HG02798 (cell line): ENCODE measurements around the gene SLC6A1.
"Not testable (repeated sequence)": the region's sequence is repeated elsewhere in the genome, so short reads cannot be mapped to it uniquely, and the experiment has no call there.

Experiments used
- ATAC-seq: cut with Tn5 transposase; IDR thresholded peaks from one replicate; pipeline ENCODE4 v1.9.1; 2021; ENCODE audit warnings: mild to moderate bottlenecking; ENCODE audit not compliant: unreplicated experiment, poor library complexity

SLC6A1 gene

GRCh38 chr3:11054739-11055438, 62.3 kb downstream of the SLC6A1 start:
- ATAC-seq, result no peak

- ATAC-seq, result no peak
Measured at GRCh38 chr3:11055496-11055895, 62.9 kb downstream of the SLC6A1 start.

- no peak for ATAC-seq
Measured at GRCh38 chr3:11056531-11057050, 64.0 kb downstream of the SLC6A1 start.

DNA sequence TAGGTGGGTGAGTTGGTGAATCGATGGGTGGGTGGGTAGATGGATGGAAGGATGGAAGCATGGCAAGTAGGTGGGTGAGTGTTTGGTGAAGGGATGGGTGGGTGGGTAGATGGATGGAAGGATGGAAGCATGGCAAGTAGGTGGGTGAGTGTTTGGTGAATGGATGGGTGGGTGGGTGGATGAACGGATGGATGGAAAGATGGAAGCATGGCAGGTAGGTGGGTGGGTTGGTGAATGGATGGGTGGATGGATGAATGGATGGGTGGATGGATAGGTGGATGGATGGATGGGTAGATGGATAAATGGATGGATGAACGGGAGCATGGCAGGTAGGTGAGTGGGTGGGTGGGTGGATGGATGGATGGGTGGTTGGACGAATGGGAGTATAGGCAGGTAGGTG, 65.1 kb downstream of the SLC6A1 start:
- no peak for ATAC-seq

DNA sequence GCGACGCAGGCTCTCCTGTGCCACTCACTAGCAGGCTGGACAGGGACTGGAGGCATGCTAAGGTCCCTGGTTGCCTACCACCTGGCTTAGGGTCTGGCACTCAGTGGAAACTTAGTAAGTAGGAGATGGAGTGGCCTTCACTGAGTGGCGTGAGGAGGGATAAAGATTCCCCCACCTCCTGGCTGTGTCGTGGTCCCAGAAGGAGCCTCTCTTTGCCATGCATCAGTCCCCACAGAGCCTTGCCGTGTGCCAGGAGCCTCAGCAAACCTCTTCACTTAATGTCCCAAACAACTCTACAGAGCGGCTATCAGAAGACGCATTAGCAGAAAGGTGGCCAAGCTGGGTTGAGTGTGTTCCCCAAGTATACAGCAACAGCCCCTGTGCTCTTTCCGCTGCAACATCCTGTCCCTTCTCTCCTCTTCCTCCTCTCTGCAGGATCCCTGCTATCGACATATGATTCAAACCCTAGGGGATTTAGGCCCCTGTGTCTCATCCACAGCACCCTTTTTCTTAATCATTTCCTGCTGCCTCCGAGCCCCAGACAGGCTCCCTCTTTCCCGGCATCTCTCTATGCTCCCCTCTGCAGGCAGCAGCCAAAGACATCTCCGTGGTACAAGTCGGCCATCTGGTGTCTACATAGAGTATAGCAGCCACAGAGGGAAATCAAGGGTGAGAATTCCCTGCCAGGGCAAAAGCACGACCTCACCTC, 66.7 kb downstream of the SLC6A1 start:
- no peak for ATAC-seq

DNA sequence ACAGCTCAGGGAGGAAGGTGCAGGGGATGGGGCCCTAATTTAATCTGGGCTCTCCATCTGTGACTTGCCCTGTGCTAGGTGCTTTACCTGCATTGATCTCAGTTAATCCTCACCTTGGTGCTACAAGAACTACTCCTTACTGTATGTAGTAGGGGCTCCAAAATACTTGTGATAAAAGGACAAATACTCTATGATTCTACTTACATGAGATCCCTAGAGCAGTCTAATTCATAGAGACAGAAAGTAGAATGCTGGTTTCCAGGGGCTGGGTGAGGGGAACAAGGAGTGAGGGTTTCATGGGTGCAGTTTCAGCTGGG, 67.2 kb downstream of the SLC6A1 start:
- no peak for ATAC-seq

DNA sequence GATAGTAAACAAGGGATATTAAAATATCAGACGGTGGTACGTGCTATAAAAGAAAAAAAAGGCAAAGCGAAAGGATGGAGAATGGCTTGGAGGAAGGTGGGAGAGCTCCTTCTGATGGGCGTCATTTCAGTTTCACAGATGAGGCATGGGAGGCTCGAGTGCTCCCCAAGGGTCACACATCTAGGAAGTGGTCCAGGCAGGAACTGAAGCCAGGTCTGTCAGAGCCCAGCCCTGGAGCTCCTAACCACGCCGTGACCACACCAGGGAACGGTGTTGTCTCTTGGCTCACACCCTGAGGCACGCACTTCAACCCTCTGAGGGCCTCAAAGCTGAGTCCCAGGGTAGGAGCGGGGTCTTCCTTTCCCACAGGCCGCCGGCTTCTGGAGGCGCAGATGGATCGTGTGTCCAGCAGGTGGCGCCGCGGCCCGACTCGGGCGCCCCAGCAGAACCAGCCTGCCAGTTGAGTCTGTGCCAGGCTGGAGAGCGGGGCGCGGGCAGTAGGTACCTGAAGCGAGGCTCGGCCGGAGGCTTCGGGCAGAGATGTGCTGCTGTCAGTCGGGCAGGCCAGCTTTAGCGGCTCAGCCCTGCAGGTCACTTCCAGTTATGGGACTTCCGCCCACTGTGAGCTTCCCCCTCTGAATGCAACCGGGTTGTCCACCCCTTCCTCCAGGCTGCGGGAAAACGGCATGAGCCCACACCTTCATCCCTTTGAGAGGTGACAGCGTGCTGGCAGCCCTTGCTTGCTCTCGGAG, 68.1 kb downstream of the SLC6A1 start:
- peak; percentile 58 for ATAC-seq

GRCh38 chr3:11061268-11061871, 68.8 kb downstream of the SLC6A1 start:
- not testable (repeated sequence) for ATAC-seq

DNA sequence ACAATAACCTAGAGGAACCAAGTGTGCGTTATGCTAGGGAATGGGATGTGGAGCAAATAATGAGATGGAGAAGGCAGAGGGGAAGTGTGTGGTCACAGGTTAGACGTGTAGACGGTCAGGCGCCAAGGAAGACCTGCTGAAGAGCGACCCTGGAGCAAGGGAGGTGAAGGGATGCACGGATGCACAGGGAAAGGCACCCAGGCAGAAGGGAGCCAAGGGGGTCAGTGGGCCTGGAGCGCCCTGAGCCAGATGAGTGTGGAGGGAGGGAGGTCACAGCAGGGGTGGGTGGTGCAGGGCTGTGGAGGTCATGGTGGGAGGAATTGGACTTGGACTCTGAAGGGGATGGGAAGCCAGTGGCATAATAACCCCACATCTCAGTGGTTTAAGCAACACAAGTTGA, 70.2 kb downstream of the SLC6A1 start:
- no peak for ATAC-seq

DNA sequence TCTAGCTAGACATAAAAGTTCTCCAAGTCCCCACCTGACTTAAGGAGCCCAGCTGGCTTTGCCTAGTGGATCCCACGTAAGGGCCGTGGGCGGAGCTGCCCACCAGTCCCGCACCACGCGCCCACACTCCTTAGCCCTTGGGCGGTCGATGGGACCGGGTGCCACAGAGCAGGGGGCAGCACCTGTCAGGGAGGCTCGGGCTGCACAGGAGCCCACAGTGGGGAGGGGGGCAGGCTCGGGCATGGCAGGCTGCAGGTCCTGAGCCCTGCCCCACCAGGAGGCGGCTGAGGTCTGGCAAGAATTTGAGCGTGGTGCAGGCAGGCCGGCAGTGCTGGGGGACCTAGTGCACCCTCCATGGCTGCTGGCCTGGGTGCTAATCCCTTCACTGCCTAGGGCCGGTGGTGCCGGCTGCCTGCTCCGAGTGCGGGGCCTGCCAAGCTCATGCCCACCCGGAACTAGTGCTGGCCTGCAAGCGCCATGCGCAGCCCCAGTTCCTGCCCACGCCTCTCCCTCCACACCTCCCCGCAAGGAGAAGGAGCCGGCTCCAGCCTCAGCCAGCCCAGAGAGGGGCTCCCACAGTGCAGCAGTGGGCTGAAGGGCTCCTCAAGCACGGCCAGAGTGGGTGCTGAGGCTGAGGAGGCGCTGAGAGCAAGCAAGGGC, 78.7 kb downstream of the SLC6A1 start:
- ATAC-seq, result no peak

GRCh38 chr3:11072631-11073030, 80.1 kb downstream of the SLC6A1 start:
- ATAC-seq, result no peak

DNA sequence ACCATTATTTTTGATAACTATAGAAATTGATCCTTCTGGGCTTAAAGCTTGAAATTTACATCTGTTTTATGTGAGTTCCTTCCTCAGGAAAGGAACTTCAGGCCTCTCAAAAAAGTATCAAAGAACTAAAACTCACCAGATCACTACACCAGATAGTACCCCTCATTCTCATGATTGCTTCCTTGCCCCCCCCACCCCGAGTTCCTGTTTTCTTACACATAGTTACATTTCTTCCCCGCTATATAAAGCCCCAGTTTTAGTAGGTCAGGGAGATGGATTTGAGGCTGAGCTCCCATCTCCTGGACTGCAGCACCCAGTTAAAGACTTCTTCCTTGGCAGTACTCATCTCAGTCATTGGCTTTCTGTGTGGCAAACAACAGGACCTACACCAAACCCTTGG, 81.5 kb downstream of the SLC6A1 start:
- no peak for ATAC-seq

GRCh38 chr3:11074451-11074850, 81.9 kb downstream of the SLC6A1 start:
- no peak for ATAC-seq

DNA sequence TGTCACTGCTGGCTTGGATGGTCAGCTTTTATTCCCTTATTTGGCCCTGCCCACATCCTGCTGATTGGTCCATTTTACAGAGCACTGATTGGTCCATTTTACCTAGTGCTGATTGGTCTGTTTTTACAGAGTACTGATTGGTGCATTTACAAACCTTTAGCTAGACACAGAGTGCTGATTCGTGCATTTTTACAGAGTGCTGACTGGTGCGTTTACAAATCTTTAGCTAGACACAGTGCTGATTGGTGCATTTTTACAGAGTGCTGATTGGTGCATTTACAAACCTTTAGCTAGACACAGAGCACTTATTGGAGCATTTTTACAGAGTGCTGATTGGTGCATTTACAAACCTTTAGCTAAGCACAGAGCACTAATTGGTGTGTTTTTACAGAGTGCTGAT, 82.6 kb downstream of the SLC6A1 start:
- not testable (repeated sequence) for ATAC-seq

DNA sequence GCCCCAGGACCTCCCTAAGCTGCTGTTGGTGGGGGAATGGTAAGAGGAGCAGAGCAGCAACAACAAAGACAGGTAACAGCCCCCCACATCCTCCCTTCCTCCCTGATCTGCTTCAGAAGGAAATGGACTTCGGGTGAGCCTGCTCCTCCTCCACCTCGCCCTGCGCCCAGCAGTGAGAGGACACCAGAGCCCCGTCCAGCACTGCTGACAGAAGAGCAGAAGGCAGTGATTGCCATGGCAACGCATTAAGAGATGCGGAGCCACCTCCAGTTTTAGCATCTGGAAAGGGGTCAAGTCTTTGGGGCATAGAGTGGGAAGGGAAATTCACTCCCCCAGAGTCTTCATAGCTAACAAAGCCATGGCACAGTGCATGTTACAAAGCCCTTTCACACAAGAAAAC, 84.2 kb downstream of the SLC6A1 start:
- ATAC-seq, result no peak

DNA sequence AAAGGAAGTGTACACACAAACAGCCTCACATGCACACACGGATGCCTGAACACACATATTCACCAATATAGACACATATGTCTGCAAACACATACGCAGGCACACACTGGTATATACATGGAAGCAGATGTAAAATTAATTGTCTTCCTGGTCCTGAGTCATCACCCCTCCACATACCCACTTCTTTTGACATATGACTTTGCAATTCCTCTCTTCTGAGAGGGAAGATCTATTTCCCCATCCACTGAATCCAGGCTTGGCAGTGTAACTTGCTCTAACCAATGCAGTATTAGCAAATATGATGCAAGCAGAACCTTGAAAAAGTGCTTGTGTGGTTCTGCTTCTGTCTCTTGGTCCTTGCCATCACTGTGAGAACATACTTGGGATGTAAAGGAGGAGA, 84.9 kb downstream of the SLC6A1 start:
- no peak for ATAC-seq

GRCh38 chr3:11078826-11079515, 86.4 kb downstream of the SLC6A1 start:
- no peak for ATAC-seq

- no peak for ATAC-seq
Measured at GRCh38 chr3:11080492-11080891, 87.9 kb downstream of the SLC6A1 start.

DNA sequence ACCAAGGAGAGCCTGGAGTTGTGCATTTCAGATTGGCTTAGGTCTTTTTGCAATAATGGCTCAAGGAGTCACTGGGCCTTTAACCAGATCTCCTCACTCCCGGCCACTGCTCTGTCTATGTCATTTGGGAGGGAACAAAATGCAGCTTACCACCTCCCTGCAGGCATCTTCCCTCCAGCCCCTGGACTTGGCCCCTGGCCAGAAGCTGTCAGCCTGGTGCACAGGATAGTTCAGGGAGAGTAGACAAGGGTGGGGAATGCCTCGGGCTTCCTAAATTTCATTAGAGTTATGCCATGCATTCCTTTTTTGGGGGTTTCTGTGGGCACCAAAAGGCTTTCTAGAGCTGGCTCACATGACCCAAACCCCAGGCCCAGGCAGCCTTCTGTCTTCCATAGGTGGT, 91.5 kb downstream of the SLC6A1 start:
- ATAC-seq, result no peak

DNA sequence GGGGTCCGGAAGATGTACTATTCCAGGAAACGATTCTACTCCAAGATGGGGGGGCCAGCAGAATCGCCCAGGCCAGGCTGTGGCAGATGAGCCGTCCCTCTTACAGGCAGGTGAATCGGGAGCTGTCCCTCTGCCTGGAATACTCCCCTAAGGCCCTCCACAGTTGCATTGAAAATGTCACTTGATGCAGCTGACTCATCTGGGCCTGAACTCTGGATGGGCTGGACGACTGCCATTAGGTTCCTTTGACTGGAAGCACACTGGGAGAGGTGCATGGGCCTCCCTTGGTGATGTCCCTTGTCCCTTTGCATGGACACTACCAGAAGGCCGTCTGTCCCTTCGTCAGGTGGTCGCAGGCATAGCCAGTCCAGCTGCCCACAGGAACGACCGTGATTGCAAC, 92.1 kb downstream of the SLC6A1 start:
- ATAC-seq, result no peak
